HG02610 (cell line): Measurements from ENCODE around the gene CABLES1.

Experiments
- ATAC-seq: cut with Tn5 transposase; IDR thresholded peaks from one replicate; pipeline ENCODE4 v1.9.1; 2021; ENCODE audit warnings: mild to moderate bottlenecking, moderate library complexity; ENCODE audit not compliant: unreplicated experiment

CABLES1 gene

DNA sequence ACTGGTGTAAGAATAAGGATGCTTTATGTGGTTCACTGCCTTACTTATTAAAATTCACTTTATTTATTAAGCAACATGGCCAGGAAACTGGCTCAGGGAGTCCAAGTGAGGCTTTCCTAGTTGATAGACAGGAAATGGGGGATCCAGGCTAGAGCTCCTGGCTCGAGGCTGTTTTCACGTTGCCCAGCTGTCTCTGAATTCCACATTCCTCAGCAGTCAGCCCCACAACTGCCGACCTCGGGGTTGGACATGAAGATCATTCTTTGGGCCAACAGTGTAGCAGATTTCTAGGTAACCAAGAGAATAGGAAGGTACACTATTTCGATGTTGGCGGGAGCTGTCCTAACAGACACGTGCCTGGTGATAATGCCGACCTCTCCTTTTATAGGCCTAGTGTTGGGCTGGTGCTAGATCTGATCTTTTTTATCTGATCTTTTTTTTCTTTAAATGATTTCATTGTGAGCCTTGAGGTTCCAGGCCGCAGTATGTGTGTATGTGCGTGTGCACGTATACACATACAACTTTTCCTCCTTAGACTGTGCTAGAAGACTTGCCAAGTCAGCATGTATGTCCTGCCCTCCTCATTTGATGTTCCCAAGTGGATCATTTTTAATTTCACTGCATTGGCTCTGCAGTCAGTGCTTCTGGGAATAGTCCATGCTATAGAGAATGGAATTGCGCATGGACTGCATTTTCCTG lies 103.5 kb downstream of the CABLES1 start:
- no peak for ATAC-seq

DNA sequence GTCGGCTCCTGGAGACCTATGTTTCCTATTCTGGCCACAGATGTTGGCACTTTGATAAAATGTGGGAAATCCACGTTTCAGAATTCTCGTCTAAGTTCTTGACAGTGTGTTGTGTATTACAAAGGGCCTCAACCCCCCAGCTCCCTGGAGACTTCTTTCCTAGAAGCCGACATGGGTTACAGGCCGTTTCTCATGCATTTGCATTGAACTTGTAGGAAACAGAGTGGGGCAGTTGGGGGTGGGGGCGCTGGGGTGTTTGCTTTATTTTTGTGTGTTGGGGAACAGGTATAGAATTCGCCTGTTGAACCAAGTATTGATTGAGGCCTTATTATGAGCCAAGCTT lies 104.0 kb downstream of the CABLES1 start:
- no peak for ATAC-seq

DNA sequence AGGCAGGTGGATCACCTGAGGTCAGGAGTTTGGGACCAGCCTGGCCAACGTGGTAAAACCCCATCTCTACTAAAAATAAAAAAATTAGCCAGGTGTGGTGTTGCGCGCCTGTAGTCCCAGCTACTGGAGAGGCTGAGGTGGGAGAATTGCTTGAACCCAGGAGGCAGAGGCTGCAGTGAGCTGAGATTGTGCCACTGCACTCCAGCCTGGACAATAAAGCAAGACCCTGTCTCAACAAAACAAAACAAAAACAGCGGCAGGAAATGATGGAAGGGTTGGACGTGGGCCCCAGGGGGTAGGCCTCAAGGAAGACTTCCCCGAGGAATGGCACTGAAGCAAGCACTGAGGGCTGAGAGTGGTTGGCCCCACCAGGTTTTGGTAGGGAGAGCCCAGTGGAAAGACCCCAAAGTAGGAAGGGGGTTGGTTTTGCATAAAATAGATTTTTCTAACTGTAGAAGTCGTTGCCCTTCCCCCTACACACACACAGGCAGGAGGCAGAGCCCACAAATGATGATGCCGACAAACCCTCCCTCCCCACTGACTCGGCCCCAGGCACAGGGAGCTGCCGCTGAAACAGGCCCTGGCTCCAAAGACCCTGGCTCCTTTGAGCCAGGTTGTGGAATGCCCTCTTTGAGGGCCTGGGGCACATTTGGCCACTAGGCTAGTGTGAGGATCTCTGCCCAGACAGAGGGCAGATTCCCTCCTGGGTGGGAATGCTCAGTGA lies 104.8 kb downstream of the CABLES1 start:
- no peak for ATAC-seq

DNA sequence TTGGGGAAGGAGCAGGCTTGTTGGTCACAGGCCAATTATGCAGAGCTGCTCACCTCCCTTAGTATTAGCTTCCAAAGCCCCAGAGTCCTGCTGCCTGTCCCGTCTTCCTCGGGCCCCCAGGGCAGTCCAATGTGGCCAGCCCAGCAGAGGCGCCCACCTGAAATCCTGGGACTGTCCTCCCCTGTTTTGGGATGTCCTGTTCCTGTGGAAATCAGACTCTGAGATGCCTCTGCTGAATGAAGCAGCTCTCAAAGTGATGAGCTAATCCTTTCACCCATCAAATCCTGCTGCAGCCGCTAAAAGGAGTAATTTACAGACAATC lies 105.3 kb downstream of the CABLES1 start:
- no peak for ATAC-seq

DNA sequence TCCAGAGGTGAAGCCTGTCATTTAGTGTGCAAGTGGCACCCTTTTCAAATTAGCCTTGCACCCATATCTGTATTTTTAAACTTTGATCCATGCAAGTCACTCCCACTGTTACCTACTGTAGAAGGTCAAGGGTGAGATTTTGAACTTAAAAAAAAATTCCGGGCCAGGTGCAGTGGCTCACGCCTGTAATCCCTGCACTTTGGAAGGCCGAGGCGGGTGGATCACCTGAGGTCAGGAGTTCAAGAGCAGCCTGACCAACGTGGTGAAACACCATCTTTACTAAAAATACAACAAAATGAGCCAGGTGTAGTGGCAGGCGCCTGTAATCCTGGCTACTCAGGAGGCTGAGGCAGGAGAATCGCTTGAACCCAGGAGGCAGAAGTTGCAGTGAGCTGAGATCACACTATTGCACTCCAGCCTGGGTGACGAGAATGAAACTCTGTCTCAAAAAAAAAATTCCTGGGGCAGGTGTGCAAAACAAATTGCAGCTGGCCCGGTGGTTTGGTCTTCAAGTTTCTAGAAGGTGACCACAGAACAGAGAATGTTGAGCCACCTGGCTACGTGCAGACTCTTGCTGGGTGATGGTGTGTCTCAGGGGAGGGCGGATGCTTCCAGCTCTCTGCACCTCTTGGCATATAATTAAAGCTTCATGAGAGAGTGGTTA lies 106.7 kb downstream of the CABLES1 start:
- peak; percentile 68 for ATAC-seq

DNA sequence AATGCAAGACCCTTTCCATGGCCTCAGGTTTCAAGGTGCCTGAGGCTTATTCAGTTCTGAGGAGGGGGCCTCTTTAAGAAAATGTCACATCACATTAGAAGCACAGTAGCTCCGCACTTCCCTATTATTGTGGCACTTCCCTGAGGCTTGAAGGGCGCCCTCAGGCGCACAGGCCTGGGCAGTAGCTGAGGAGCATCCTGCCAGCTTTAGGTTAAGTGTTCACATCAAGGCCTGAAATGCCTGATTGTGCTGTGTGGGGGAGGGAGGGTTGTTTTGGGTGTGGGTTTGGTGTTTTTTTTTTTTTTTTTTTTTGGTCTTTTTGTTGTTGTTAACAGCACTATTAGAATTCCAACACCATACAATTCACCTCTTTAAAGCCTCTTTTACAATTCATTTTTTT lies 107.9 kb downstream of the CABLES1 start:
- no peak for ATAC-seq

DNA sequence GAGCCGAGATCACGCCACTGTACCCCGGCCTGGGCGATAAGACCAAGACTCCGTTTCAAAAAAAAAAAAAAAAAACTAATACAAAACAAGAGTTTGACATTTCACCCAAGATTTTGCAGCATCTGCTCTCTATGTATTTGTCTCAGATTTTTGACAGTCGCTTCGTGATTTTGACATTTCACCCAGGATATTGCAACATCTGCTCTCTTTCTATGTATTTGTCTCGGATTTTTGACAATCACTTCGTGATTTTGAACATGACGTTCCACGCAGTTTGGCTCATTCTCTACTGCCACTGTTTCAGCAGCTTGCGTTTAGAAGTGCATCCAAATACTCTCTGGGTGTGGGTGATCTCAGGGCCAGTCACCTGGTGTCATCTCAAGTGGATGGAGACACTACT lies 108.5 kb downstream of the CABLES1 start:
- no peak for ATAC-seq

DNA sequence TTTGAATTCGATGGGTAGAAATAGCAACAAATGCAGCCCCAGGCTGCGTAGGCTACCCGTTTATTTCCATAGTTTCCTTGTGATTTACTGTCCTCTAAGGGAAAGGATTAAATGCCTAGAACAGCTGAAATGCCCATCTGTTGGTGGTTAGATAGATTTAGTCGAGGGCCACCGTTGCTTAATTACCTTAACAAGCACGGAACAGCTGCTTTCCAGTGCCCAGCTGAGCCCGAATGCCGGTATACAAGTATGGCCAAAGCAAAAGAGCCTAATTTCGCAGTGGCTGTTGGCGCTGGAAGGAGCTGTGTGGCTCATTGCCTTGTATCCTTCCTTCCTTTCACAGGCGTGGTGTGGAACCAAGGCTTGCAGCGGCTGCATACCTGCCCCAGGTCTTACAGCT lies 109.1 kb downstream of the CABLES1 start:
- ATAC-seq: no peak

DNA sequence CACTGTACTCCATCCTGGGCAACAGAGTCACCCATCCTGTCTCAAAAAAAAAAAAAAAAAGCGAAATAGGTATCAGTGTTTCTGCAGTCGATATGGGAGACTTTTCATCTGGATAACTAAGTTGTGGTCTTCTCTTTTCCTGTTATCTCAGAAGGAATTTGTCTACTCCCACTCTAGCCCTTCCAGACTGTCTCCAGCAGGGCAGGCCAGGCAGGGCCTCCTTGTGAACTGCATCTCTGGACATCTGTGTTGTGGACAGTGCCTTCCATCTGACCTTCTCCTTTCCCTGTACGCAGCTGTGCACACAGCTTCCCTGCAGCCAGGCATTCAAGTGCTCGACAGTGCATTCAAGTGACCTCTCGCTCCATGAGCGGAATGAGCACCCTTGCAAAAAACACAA lies 110.2 kb downstream of the CABLES1 start:
- ATAC-seq: no peak

DNA sequence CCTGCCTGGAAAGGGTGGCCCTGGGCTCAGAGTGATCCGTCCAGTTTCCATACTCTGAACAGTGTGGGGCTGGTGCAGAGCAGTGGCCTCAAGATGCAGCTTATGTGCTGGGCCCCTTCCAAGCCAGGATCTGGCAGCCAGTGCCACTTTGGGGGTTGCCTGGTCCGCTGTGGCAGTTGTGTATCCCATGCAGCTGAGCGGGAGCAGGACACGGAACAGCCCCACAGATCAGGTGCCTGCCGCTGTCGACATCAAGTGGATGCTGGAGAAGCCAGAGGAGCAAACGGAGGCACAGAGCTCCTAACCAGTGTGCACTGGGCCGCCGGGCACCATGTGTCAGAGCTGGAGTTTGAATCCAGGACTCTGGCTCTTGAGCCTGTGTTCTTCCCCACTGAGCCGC lies 112.0 kb downstream of the CABLES1 start:
- no peak for ATAC-seq

DNA sequence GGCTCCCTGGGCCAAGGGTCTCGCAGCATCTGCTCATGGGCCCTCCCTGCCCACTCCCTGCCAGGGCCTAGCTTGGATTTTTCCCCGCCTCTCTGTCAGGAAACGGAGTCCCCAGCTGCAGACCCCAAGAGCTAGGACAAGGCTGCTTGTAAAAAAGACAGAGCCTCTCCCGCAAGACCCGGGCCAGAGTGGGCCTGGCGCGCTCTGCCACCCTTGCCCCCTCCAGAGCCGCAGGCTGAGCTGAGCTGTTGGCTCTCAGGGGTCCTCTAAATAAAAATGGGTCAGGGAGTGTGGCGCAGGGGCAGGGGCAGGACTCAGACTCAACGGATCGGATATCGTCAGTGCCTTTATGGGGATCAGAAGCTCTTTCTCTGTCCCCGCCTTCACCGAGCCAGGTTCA lies 112.6 kb downstream of the CABLES1 start:
- no peak for ATAC-seq

DNA sequence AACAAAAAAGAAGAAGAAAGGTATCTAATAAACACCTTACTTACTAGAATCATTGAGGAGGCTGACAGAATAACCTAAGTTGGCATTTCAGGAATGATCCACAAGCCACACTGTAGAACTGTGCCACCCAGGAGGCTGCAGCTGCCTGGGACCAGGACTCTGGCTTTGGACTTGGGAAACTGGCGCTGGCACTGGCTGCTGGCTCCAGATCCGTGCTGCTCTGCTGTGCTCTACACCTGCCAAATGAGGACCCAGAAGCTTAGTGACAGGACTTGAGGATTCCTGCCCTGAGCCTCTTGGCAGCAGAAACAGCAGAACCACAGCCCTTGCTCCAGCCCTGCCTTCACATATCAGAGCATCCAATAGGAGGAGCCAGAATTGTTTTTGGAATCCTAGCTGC lies 113.5 kb downstream of the CABLES1 start:
- no peak for ATAC-seq

DNA sequence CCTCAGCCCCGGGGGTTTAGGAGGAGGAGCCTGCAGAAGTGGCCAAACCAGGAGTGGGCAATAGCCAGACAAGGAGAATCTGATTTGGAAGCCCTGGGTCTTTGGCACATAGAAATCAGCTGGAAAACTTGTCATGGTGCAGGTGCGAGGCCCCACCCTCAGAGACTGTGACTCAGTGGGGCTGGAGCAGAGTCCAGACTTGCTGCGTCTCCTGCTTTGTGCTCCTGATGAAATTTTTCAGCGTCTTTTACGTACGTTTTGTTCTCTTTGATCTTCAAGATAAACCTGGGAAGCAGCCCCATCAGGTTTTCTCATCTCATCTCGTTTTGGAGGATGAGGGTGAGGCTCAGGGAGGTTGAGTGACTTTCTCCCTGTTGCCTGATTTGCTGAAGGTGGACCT lies 114.1 kb downstream of the CABLES1 start:
- ATAC-seq: no peak

DNA sequence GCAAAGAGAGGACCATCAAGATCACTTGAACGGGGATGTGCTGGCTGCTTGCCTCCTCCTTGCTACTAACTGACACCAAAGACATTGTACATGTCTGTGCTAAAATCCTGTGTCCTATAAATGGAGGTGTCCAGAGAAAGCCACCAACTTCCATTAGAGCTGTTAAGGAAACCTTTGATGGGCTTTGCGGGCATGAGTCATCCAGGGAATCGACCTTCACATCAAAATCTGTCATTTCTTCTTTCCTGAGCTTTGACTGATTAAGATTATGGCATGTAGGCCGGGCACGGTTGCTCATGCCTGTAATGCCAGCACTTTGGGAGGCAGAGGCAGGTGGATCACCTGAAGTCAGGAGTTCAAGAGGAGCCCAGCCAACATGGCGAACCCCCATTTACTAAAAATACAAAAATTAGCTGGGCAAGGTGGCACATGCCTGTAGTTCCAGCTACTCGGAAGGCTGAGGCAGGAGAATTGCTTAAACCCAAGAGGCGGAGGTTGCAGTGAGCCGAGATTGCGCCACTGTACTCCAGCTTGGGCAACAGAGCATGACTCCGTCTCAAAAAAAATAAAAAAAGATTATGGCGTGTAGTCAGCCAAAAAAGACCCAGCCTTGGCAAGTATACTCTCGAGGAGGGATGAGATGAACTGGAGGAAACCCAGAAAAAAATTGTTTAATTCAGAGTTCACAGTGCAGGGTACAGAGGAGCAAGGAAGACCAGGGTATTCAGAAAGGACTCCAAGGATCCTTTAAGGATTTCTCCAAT lies 115.8 kb downstream of the CABLES1 start:
- ATAC-seq: no peak

DNA sequence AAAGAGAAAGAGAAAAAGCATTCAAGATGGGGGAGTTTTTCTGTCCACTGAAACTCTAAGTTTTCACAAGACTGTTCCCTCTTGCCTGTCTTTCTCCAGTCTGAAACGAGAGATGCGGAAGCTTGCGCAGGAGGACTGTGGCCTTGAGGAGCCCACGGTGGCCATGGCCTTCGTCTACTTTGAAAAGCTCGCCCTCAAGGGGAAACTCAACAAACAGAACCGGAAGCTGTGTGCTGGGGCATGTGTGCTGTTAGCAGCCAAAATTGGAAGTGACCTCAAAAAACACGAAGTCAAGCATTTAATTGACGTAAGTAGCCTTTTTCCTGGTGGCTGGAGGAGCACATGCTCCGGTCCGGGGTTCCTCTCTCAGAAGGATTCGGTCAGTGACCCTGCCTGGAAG lies 118.3 kb downstream of the CABLES1 start:
- no peak for ATAC-seq

DNA sequence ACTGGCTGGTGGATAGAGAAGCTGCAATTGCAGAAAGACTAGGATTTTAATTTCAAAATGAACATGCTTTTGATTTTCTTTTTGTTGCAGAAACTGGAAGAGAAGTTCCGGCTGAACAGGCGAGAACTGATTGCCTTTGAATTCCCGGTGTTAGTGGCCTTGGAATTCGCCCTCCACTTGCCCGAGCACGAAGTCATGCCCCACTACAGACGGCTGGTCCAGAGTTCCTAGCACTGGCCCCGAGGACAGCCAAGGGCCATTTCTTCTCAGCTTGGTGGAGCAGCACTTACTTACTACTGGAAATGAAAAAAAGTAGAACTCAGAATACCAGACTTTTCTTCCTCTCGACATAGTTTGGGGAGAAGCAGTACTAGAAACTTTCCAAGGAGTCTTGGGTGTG lies 121.9 kb downstream of the CABLES1 start:
- no peak for ATAC-seq

DNA sequence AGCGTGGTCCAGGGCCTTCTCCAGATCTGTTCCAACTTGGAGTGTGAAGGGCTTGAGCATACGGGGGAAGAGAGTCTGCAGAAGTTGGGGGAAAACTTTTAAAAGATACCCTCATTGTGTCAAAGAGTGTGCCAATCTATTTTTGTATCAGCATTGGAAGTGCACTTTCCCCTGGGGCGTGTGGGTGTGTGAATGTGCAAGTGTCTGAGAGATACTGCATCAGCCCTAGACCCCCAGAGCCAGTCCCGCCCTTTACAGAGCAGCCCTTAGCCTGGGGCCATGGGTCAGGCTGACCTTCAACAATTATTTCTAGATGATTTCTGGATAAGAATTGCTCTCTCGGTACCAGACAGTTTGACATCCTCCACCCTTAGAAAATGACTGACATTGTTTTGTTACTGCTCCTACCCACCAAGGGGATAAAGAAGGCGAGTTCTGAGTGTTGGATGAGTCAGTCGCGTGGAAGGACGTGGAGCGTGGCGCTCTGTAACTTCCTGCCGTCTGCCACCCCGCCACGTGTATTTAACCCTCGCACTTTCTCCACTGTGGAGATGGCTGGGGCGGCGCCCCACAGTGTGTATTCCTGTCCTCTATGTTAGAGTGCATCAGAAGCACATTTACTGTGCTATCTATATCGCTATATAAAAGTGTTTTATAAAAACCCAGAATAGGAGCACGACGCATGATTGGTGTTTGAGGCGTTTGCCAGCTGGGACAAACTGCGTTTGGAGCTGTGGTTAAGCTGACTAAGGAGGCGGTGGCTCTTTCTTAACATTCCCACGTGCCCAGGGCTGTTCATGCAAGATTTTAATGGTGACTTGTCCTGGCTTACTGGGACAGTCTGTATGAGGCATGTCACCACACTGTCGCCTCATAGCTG lies 122.6 kb downstream of the CABLES1 start:
- ATAC-seq: no peak

DNA sequence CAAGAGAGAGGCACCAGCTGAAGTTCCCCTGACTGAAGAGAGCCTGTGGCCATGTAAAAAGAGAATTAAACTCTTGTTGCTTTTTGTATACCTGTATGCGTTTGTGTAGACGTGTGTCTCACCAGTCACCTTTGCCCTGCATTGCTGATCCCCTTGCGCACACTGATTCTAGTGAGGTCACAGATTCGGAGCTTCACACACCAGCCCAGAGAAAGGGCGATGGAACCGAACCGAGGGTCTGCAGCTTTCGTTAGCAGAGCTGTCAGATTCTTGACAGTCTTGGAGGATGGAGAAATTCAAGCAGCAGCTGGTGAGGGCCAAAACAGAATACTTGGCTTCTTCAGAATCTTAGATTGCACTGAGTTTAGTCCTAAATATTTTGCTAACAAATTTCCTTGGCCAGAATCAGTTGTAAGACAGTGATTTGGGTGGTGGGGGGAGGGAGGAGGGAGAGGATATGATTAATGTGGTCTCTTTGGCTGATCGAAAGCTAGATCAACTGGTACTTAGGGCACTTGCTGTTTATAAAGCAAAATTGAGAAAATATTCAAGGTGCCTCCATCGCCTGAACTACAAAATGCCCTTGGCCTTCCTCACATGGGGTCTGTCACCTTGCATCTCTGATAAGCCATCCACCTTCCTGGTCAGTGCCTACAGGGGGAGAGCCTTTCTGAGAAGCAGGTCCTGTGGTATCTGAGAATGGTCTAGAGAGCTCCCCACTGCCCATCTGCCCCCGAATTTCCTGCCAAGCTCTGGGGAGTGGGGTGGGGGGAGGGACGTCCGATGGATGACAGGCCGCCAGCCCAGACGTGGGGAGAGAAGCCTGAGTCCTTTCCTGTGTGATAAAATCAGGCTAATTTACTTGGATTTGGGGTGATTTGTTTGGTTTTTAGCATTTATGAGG lies 123.5 kb downstream of the CABLES1 start:
- no peak for ATAC-seq
